PC-3 (cell line): ENCODE results near the gene TTC5.

Experiments used
- CTCF ChIP-seq: fragments of 300-600 bp; sonication (generic); conservative IDR thresholded peaks from 2 replicates; pipeline ENCODE4 v1.5.1; 2017; ENCODE audit warnings: antibody characterized with exemption, low read depth, mild to moderate bottlenecking, low read length
- EZH2phosphoT487 ChIP-seq: fragments of 300-600 bp; sonication (generic); IDR thresholded peaks from 2 replicates; pipeline ENCODE4 v1.6.1; 2018; ENCODE audit warnings: mild to moderate bottlenecking, antibody characterized with exemption, low read length, borderline replicate concordance

- TF ChIP-seq CTCF = no peak
- no peak for TF ChIP-seq EZH2phosphoT487
Measured at GRCh38 chr14:20278414-20278813, 27.3 kb downstream of the TTC5 start.
